Peyer's patch (tissue), 4 donors: Measurements from ENCODE around the gene DRAM1.

Experiments
- CTCF ChIP-seq, 6 experiments: fragments of 450-650 bp in 4 of 6; fragments of 200-600 bp in 2 of 6; sonication (generic) in 1 of 6; IDR thresholded peaks; one replicate each; pipeline ENCODE4 v1.5.1; 2017 to 2019; ENCODE audit warnings: antibody characterized with exemption in 6 of 6, mild to moderate bottlenecking in 3 of 6, moderate library complexity in 1 of 6
- POLR2A ChIP-seq, 2 donors: fragments of 450-650 bp; IDR thresholded peaks; one replicate each; pipeline ENCODE4 v1.5.1; 2017; ENCODE audit warnings: antibody characterized with exemption in 2 of 2, mild to moderate bottlenecking in 2 of 2, moderate library complexity in 2 of 2

GRCh38 chr12:101927036-101927435, 49.7 kb downstream of the DRAM1 start:
- TF ChIP-seq CTCF (IDR thresholded peaks at IDR 0.05) (no peak), POLR2A (IDR thresholded peaks at IDR 0.05) (no peak)
